G401 (cell line): Measurements from ENCODE around the gene MLEC. TPM values are rescaled to one million over a fixed set of nuclear protein-coding genes. Genes with fewer than 3 reads are reported as not detected.
"Not testable (repeated sequence)": the region's sequence is repeated elsewhere in the genome, so short reads cannot be mapped to it uniquely, and the experiment has no call there.

ENCODE experiments used
- DNase-seq: peaks from one replicate; pipeline ENCODE4 v3.0.0-alpha.2; 2015; ENCODE audit warnings: low spot score
- in situ Hi-C: cut with HindIII; loops from 2 replicates; pipeline ENCODE4 v1.10.0; 2016; ENCODE audit warnings: low sequenced_read_pairs, mixed read lengths
- total RNA-seq: library from RNA; depleted of rRNA; stranded (reverse); fragments of >200 nt; shearing (Covaris generic); gene quantifications from 2 replicates; pipeline ENCODE4 v1.2.3, GENCODE V29; 2014

The MLEC gene
- total RNA-seq, 1 experiment from 2014 or later, result 106 TPM

GRCh38 chr12:120659151-120659525 lies 27.8 kb upstream of the MLEC start:
- peak; percentile 35 for DNase-seq
- in situ Hi-C loops, result no loop called here

GRCh38 chr12:120661432-120661831 lies 25.5 kb upstream of the MLEC start:
- no peak for DNase-seq
- in situ Hi-C loops, result no loop called here

GRCh38 chr12:120662879-120663278 lies 24.1 kb upstream of the MLEC start:
- no peak for DNase-seq
- in situ Hi-C loops, result no loop called here

- in situ Hi-C loops, result no loop called here
- DNase-seq, result no peak
Measured at GRCh38 chr12:120663741-120664140, 23.2 kb upstream of the MLEC start.

- no peak for DNase-seq
- in situ Hi-C loops, result no loop called here
Measured at GRCh38 chr12:120666571-120667390, 20.2 kb upstream of the MLEC start.

- in situ Hi-C loops, result no loop called here
- no peak for DNase-seq
Measured at GRCh38 chr12:120668091-120668867, 18.7 kb upstream of the MLEC start.

GRCh38 chr12:120668868-120669840 lies 17.8 kb upstream of the MLEC start:
- in situ Hi-C loops, result no loop called here
- peak; percentile 44 for DNase-seq

- in situ Hi-C loops, result not testable (repeated sequence)
Measured at GRCh38 chr12:120670237-120670636, 16.7 kb upstream of the MLEC start.

GRCh38 chr12:120670667-120671066 lies 16.3 kb upstream of the MLEC start:
- in situ Hi-C loops, result no loop called here
- no peak for DNase-seq

More at GRCh38 chr12:120670237-120670636, 16.7 kb upstream of the MLEC start:
- not testable (repeated sequence) for DNase-seq

- in situ Hi-C loops, result no loop called here
- no peak for DNase-seq
Measured at GRCh38 chr12:120674097-120674636, 12.8 kb upstream of the MLEC start.

- DNase-seq, result no peak
- in situ Hi-C loops, result no loop called here
Measured at GRCh38 chr12:120677765-120678473, 9.0 kb upstream of the MLEC start.

GRCh38 chr12:120678572-120678971 lies 8.4 kb upstream of the MLEC start:
- in situ Hi-C loops, result no loop called here
- no peak for DNase-seq

- in situ Hi-C loops, result no loop called here
- DNase-seq, result no peak
Measured at GRCh38 chr12:120680165-120680738, 6.7 kb upstream of the MLEC start.

GRCh38 chr12:120684523-120684932 lies 2.4 kb upstream of the MLEC start:
- in situ Hi-C loops, result no loop called here
- no peak for DNase-seq

GRCh38 chr12:120685522-120685921 lies 1.4 kb upstream of the MLEC start:
- in situ Hi-C loops, result no loop called here
- DNase-seq, result no peak

- in situ Hi-C loops, result no loop called here
- peak; percentile 95 for DNase-seq
Measured at GRCh38 chr12:120686151-120686689, 729 bp upstream of the MLEC start.

- no peak for DNase-seq
- in situ Hi-C loops, result no loop called here
Measured at GRCh38 chr12:120687578-120688289, 785 bp downstream of the MLEC start.
